GM10847 (cell line): ENCODE measurements around the gene BCL11B.

ENCODE experiments used
- POLR2A ChIP-seq: IDR thresholded peaks from 2 replicates; pipeline ENCODE4 v1.6.1; 2011; ENCODE audit not compliant: insufficient read length; ENCODE audit errors: extremely low read depth

The BCL11B gene

DNA sequence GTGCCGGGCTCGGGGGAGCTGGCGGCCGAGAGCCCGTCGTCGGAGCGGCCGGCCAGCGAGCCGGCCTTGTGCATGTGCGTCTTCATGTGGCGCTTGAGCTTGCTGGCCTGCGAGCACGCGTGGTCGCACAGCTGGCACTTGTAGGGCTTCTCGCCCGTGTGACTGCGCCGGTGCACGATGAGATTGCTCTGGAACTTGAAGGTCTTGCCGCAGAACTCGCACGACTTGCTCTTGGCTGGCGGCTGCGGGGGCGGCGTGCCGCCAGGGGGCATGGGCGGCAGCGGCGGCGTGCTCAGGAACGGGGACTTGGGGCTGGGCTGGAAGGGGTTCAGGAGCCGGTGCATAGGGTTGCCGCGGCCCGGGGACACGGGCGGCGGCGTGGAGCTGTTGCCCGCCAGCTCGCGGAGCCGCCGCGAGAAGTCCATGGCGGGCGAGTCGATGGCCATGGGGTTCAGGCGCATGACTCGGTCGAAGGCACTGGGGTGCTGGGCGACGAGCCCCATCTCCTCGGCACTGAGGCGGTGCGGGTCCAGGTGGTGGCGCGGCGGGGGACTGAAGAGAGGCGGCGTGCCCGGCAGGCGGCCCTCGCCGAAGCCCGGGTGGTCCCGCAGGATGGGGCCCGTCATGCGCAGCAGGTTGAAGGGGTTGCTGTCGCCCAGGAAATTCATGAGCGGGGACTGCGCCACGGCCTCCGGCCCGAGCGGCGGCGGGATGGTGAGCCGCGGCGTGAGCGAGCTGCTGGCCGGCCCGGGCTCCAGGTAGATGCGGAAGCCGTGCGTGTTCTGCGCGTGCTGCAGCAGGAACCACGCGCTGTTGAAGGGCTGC lies 96.5 kb downstream of the BCL11B start:
- TF ChIP-seq POLR2A: no peak

DNA sequence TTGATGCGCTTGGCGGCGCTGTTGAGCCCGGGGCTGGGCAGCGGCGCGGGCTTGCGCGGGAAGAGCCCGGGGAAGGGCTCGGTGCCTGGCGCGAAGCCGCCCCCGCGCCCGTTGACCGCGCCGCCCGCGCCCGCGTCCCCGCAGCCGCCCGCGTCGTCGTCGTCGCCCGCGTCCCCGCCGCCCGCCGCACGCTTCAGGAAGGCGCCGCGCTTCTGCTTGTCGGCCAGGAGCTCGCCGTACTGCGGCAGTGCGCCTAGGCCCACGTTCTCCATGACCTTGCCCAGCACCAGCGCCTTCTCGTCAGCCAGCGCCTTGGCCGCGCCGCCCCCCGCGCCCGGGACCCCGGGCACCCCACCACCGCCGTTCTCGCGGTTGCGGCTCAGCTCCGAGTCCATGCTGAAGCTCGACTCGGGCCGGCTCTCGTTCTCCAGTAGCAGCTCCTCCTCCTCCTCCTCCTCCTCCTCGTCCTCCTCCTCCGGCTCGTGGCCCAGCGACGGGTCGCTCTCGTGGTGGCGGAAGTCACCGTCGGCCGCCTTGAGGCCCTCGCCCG lies 97.2 kb downstream of the BCL11B start:
- no peak for TF ChIP-seq POLR2A

DNA sequence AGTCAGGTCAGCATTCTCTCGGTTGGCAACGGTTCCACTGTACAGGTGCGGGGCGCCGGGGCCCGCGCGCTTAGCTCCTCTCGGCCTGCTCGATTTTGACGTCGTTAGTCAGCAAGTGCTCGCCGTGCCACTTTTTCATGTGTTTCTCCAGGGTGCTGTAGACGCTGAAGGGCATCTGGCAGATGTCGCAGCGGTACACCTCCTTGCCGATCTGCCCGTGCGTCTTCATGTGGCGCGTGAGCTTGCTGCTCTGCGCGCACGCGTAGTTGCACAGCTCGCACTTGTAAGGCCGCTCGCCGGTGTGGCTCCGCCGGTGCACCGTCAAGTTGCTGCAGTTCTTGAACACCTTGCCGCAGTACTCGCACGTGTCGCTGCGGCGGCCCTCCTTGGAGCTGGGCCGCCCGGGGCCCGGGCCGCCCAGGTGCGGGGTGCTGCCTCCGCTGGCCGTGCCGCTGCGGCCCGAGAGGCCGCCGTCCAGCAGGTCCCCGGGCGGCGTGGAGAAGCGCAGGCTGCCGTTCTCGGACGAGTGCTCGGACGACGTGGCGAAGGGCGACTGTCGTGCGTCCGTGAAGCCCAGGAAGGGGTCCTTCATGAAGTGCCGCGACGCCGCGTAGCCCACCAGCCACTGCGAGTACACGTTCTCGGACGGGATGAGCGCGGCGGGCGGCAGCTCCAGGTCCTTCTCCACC lies 97.8 kb downstream of the BCL11B start:
- no peak for TF ChIP-seq POLR2A

DNA sequence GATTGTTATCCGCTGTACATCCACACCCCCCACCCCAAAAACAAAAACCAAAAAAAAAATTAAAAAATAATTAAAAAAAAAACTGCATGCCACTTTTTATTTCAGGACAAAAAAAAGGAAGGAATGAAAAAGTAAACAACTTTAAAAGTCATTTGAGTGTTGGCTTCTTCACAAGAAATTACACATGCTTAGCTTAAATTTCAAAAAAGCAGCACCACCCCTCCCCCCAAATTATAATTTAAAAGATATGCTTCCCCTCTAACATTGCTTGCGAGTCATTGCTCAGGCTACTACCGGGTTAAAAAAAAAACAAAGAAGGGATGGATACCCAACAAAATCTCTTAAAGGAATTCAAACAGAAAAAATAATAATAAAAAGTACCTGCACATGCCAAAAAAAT lies 98.5 kb downstream of the BCL11B start:
- TF ChIP-seq POLR2A: no peak

DNA sequence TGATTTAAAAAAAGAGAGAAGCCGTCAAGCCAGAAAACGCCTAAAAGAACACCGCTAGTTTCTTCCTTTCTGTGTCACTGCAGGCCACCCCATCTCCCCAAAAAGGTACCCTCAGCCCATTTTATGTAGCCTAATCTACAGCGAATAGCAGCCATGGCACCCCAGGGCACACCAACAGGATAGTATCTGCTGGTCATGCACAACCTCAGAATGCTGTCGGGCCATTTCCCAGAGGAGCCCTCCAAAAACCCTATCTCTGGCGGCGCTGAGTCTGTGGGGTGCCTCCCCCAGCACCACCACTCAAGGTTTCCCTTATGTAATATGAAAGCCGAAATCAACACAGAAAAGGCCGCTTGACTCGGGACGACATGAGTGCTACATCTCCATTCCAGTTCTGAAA lies 98.9 kb downstream of the BCL11B start:
- no peak for TF ChIP-seq POLR2A

DNA sequence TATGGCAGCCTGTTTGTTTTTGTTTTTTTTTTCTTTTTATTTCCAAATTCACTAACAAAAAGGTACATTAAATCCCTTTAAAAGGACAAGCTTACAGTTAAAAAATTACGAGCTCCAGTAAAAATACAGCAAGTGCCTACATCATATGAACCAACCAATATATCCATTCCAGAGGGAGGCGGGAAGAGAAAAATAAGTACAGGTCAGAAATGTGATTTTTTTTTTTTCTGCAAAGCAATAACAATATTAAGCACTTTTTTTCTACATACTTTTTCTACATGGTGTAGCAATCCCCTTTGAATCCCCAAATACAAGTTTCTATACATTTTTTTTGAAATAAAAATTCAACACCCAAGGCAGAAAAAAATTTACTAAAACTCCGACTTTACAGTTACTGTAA lies 100.6 kb downstream of the BCL11B start:
- no peak for TF ChIP-seq POLR2A

DNA sequence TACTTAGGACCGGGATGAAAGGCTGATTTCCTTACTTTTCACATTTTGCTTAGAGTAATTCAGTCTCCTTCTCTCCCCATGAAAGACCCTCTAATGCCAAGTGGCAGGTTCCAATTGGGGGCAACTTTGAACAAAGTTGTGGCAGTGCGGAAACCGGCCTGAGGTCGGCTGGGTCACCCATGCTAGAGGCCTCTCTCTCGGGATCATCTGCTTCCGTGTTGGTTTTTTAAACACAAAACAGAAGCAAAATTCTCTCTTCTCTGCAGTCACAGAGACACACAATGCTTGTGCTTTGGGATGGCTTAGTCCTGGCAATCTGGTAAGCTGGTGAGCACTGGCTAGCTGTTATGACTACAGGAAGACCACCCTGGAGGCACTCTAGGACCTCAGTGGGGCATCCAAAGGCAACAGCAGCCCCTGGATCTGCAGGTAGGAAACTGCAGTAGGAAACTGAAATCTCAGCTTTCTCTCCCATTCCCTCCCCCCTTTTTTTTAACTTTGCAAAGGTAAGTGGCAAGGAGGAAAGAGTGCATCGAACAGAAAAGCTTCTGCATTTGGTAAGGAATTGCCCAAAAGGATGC lies 102.1 kb downstream of the BCL11B start:
- TF ChIP-seq POLR2A: no peak

DNA sequence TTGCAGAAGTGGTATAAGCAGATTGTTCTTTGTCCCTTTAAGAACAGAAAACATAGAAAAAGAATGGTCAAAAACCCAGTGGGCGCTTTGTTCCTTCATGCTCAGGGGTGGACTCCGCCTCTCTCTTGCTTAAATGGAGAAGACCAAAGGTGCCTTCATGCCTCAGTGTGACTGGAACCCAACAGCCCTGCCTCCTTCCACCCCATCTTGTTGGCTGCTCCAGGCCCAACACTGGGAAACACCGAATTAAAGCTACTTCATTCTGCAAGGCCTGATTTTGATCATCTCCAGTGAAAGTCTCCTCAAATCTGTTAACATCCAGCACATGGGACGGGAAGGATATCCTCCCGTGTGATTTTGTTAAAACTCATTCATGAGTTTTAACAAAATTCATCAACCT lies 103.7 kb downstream of the BCL11B start:
- TF ChIP-seq POLR2A: no peak

DNA sequence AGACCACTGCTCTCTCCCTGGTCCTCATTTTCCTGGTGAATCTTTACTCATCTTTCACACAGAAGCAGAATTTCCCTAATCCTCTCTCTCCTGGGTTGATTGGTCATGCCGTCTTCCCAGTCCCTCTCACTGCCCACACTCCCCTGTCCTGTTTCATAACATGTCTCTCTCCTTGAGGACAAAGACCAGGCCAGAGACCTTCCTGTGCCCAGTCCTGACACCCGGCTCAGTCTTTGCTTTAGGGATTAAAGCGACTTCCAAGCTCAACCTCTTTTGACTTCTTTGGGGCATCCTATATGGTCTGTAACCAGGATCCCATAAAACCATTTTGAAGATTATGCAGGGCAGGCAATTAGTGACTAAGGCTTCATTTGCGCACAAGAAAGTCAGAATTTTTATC lies 105.5 kb downstream of the BCL11B start:
- no peak for TF ChIP-seq POLR2A

DNA sequence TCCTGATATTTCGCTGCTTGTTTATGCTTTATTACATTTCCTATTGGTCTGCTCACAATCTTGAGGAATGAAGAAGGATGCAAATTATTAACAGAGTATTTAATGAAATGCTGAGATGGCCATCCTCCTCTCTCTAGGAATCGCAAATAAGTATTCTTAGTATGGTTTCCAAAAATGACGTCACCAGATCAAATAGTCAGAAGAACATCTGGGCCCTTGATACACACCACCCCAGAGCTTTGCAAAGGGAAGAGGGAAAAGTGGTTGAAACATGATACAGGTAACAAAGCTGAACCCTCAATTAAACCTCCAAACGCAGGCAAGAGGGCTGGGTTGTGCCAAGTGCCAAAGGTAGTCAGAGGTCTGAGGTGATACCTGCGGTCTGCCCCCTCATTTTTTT lies 107.3 kb downstream of the BCL11B start:
- no peak for TF ChIP-seq POLR2A

DNA sequence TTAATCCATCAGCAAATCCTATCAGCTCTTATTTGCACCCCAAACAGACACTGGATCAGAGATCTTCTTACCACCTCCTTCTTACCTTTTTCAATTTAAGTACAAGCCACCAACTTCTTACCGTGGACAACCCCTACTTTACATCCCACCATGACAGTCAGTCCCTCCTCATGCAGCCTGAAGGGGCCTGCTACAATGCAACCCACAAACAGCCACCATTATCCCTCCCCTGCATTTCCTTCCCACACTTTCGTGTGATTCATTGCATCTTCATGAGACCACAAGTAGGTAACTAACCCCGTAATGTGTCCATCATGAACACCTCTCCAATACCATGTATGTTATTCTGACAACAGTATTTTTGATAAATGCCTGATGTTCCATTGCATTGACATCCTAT lies 108.6 kb downstream of the BCL11B start:
- no peak for TF ChIP-seq POLR2A

DNA sequence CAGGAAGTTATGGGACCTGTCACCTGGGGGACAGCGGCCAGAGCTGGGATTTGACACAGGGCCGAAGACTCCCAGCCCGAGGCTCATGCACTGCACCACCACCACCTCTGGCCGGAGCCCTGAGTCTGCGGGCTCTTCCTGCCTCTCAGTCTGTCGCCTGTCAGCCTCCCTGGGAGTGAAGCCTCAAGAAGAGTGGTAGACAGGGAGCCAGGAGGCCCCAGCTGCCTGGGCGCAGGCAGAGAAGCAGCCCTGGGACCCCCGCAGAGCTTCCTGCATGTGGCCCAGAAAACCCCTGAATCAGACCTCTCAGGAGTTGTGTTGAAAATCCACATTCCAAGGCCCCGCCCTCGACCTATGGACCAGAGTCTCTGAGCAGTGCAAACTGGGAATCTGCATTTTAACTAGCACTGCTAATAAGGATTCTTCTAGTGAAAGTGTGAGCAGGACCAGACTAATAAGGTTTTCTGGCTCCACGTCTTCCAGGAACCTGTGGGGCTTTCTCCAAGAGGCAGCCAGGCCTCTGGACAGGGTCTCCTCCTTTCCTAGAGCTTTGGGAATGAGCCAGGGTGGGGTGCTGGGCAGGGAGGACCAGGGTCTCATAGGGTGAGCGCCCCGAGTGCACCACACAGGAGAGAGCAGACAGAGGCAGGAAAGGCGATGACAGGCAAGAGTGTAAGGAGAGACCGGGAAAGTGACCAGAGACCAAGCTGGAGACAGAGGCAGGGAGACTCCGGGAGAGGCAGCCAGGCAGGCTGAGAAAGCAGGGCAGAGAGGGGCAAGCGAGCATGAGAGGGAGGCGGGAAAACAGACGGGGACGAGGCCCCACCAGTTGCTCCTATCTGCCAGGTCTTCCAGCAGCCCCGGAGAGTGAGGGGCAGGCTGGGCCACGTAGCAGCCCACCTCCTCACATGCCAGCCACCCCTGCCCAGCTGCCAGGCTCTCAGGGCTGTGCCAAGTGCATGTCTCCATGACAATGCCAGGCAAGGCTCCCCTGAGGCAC lies 112.4 kb downstream of the BCL11B start:
- no peak for TF ChIP-seq POLR2A

DNA sequence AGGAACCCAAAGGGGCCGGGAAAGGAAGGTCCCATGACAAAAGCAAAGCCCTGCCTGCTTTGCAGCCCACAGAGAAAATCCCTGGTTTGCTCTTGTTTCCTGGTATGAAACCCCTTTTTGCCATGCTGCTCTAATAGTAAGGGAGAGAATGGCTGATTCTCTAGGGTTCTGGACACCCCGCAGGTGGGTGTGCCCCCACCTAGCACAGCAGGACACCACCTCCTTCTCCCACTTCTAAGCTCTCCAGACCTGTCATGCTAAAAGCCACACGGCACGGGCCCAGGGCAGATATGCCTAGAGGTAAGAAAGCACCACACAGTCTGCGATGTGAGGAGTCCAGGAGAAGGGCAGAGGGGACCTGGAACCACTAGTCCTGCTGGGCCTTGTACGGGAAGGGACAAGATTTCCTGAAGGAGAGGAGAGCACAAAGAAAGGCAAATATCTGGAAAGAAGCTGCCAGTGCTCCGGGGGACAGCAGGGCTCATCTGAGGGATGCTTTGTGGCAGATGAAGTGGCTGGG lies 113.3 kb downstream of the BCL11B start:
- TF ChIP-seq POLR2A: no peak

DNA sequence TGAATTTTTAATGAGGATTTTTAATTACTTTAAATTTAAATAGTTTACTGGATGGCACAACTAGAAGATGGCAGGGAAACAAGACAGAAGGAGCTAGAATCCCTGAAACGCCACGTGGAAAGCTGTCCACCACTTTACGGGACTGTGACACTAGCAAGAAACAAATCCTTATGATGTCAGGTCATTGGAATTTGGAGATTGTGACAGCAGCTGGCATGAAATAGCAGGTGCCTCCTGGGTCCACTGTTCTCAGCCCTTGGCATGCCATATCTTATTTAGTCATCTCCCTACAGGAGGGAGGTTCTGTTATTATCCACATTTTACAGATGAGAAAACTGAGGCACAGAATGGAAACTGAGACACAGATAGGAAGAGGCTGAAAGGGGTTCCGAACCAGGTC lies 113.8 kb downstream of the BCL11B start:
- TF ChIP-seq POLR2A: no peak

DNA sequence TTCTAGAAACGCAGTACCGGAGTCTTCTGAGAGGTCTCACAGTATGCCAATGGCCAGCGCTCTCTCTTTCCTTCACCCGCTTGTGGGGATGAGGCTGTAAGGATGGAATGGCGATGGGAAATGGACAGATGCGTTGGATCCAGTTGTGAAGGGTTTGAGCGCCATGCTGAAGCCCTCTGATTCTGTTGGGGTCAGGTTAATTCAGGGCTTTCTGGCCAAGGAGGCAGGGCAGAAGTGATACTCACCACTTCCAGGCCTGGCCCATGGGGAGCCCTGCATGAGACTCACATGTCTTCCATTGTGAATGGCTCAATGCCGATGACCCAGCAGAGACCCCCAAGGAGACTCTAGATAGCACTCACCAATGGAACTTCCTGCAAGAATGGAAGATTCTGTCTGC lies 114.3 kb downstream of the BCL11B start:
- no peak for TF ChIP-seq POLR2A
